K562 (cell line): ENCODE data around the gene DNALI1. TPM values are rescaled to one million over a fixed set of nuclear protein-coding genes. Genes with fewer than 3 reads are reported as not detected.

Source experiments
- CBX1 ChIP-seq: sonication (generic); IDR thresholded peaks from 2 replicates; pipeline ENCODE4 v1.6.1; 2016; ENCODE audit warnings: antibody characterized with exemption, low read depth, mild to moderate bottlenecking
- CTBP1 ChIP-seq: fragments of 450-650 bp; IDR thresholded peaks from 2 replicates; pipeline ENCODE4 v1.6.1; 2016; ENCODE audit warnings: borderline replicate concordance
- PTBP1 ChIP-seq: fragments of 200-400 bp; formaldehyde crosslinking; IDR thresholded peaks from 2 replicates; pipeline ENCODE4 v1.6.1; 2017; ENCODE audit warnings: low read depth, low read length
- REST ChIP-seq, 2 experiments: fragments of 450-650 bp; formaldehyde crosslinking in 1 of 2; IDR thresholded peaks; 2 replicates each; pipeline versions ENCODE4 v1.4.0 to v1.6.1; 2014 to 2020; ENCODE audit warnings: mild to moderate bottlenecking in 2 of 2, borderline replicate concordance in 1 of 2, low read depth in 1 of 2
- YY1 ChIP-seq, 3 experiments: IDR thresholded peaks; 2 replicates each; pipeline ENCODE4 v1.6.1; 2011; ENCODE audit warnings: low read length in 2 of 3, mild to moderate bottlenecking in 2 of 3, moderate library complexity in 2 of 3, borderline replicate concordance in 1 of 3, control low read depth in 1 of 3, low read depth in 1 of 3; ENCODE audit not compliant: insufficient read depth in 3 of 3, insufficient replicate concordance in 2 of 3, control insufficient read depth in 1 of 3, insufficient read length in 1 of 3; ENCODE audit errors: extremely low read depth in 1 of 3
- ZBTB2 ChIP-seq: fragments of 450-650 bp; IDR thresholded peaks from 2 replicates; pipeline ENCODE4 v1.6.1; 2016; ENCODE audit warnings: antibody characterized with exemption
- ZBTB33 ChIP-seq: sonication (generic); formaldehyde crosslinking; IDR thresholded peaks from 2 replicates; pipeline ENCODE4 v1.8.1; 2023; ENCODE audit warnings: mild to moderate bottlenecking, missing genetic modification reagents
- polyA plus RNA-seq, 8 experiments: library from polyadenylated mRNA; depleted of rRNA in 4 of 8; stranded (reverse) in 5 of 8; unstranded in 3 of 8; fragments of >200 nt; fragmentation: Nextera tagmentation in 2 of 8; fragmentation: Illumina TruSeq in 1 of 8; extraction: Ambion mirVana in 2 of 8; extraction: Trizol in 1 of 8; gene quantifications; 2 replicates each; pipeline versions ENCODE4 v1.2.1 to v1.2.3, GENCODE V29; 2011 to 2014; ENCODE audit warnings: inconsistent platforms in 1 of 8, missing spikeins in 1 of 8
- total RNA-seq, 7 experiments: library from RNA; depleted of rRNA in 6 of 7; stranded (reverse); fragments of >200 nt in 6 of 7; fragmentation: Illumina TruSeq in 2 of 7; extraction: Trizol in 2 of 7; gene quantifications; 2 replicates each; pipeline versions ENCODE4 v1.2.1 to v1.2.3, GENCODE V29; 2011 to 2021; ENCODE audit warnings: low replicate concordance in 1 of 7
- TF ChIP-seq, protein P1 (sequence below): sonication (generic); formaldehyde crosslinking; IDR thresholded peaks from 2 replicates; pipeline ENCODE4 v1.9.0; 2022; ENCODE audit warnings: mild to moderate bottlenecking, missing genetic modification reagents

DNALI1 gene
- total and polyA plus RNA-seq, 9 of the 15 experiments (the other 6 are each of a cell fraction or from before 2014, with no cell fraction given): 0.87 to 5.6 (median 1.2) TPM

DNA sequence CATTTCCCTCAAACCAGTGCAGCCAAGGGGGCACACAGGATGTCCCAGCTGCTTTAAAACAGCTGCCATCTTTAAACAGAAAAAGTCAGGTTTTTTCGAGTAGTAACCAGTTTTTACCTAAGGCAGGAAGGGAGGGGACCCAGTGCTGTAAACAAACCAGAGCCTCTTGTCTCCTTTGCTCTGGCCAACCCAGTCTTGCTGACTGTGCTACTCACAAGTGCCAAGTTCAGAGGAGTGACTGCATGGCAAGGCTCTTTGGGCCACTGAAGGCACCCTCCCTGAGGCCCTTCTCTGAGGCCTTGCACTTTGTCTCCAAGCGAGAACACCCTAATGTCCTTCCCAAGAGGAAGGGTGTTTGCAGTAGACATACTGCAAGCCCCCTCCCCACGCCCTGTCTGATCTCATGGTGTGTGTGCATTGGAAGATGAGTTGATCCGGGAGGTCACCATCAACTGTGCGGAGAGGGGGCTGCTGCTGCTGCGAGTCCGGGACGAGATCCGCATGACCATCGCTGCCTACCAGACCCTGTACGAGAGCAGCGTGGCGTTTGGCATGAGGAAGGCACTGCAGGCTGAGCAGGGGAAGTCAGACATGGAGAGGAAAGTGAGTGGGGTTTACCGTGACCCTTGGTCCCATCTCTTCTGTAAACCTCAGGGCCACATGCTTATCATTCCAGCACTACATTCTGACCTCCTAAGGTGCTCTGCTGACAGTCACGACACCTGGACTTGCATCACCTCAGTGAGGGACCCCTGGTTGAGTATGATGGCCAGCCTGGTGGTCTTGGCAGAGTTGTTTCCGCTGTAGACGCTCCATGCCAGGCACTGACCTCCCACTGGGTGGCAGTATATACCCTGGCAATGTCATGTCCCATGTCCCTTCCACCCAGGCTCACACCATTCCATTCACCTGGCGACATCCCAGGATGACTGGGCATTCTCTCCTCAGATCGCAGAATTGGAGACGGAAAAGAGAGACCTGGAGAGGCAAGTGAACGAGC is 4.7 kb downstream of the DNALI1 start (continued):
- TF ChIP-seq YY1 (IDR thresholded peaks at IDR 0.05; ENCODE audit: borderline replicate concordance in 1 of 3, control insufficient read depth in 1 of 3, extremely low read depth in 1 of 3, insufficient read depth in 3 of 3, insufficient read length in 1 of 3, insufficient replicate concordance in 2 of 3, low read depth in 1 of 3, low read length in 2 of 3): peak in 1 of 3 experiments; percentile 8
- peak; percentile 33 for TF ChIP-seq REST (IDR thresholded peaks at IDR 0.05; ENCODE audit: borderline replicate concordance)
- no peak for TF ChIP-seq REST (CRISPR knock-in tag; IDR thresholded peaks at IDR 0.05; ENCODE audit: low read depth)
- TF ChIP-seq CBX1: peak; percentile 77; the same call in 1 of the 2 replicates
- peak; percentile 100 for TF ChIP-seq ZBTB33 (CRISPR knock-in tag)
- 0 out of 2 replicates have a peak, but pooled peaks have one; percentile 22 for TF ChIP-seq CTBP1
- TF ChIP-seq ZBTB2: 0 out of 2 replicates have a peak, but pooled peaks have one; percentile 31
- TF ChIP-seq, protein P1, sequence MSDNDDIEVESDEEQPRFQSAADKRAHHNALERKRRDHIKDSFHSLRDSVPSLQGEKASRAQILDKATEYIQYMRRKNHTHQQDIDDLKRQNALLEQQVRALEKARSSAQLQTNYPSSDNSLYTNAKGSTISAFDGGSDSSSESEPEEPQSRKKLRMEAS (CRISPR knock-in tag): peak; percentile 42; the same call in 1 of the 2 replicates
- TF ChIP-seq PTBP1: 0 out of 2 replicates have a peak, but pooled peaks have one; percentile 53
